Left ventricle myocardium inferior (tissue), 1 donor: ENCODE data around the gene PTCD1. TPM values are rescaled to one million over a fixed set of nuclear protein-coding genes. Genes with fewer than 3 reads are reported as not detected.

Source experiments
- DNase-seq: peaks from one replicate; pipeline ENCODE4 v3.0.0-alpha.2; 2020
- H3K27ac ChIP-seq: fragments of 200-600 bp; replicated peaks from 2 replicates; pipeline ENCODE4 v1.8.0; 2021
- H3K27me3 ChIP-seq: fragments of 200-600 bp; 2 replicates; pipeline ENCODE4 v1.8.0; 2021; ENCODE audit warnings: low read depth
- H3K36me3 ChIP-seq: fragments of 200-600 bp; 2 replicates; pipeline ENCODE4 v1.8.0; 2021
- H3K4me1 ChIP-seq: fragments of 200-600 bp; 2 replicates; pipeline ENCODE4 v1.8.0; 2021
- H3K4me3 ChIP-seq: fragments of 200-600 bp; 2 replicates; pipeline ENCODE4 v1.8.0; 2021; ENCODE audit warnings: mild to moderate bottlenecking, moderate library complexity
- H3K9me3 ChIP-seq: fragments of 200-600 bp; replicated peaks from 2 replicates; pipeline ENCODE4 v1.8.0; 2021
- CTCF ChIP-seq: fragments of 200-600 bp; IDR thresholded peaks from 2 replicates; pipeline ENCODE4 v1.8.0; 2021; ENCODE audit warnings: antibody characterized with exemption, mild to moderate bottlenecking, borderline replicate concordance
- intact Hi-C: fragments of 100-400 bp; cut with micrococcal nuclease; formaldehyde crosslinking; loops from one replicate; pipeline ENCODE4 v1.11.0; 2022
- total RNA-seq: library from RNA; stranded (reverse); fragmentation: NEBNext Ultra II Directional; extraction: Animal tissue kit (Norgen Biotek cat#: 25700); gene quantifications from one replicate; pipeline ENCODE4 v1.2.1, GENCODE V29; 2021
- donor health status: DM: no; HTN: yes; CAD: no; lungs with severe emphysema.

Gene PTCD1
- total RNA-seq, 1 donor from 2014 or later, result 4.3 TPM

DNA sequence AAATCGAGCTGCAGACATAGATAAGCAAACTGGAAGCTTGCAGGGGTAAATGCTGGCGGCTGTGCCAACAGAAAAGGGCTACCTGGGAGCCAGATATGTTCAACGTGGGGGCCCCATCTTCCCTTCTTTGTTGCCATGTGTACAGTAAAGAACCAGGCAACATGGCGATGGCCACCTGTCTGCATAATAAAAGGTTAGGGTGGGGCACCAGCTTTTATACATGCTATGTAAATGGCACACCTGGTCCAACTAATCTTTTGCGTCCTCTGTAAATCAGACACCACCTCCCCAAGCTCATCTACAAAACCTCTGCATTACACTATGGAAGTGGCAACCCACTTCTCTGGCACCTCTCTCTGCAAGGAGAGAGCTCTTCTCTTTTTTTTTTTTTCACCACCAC is 16.0 kb downstream of the PTCD1 start:
- no peaks in the 10 kb centered on the region for H3K9me3 ChIP-seq
- TF ChIP-seq CTCF, result no peak
- no peaks in the 10 kb centered on the region for H3K4me1 ChIP-seq
- H3K4me3 ChIP-seq, result no peak overlapping the region
- peaks cover 64% of the 10 kb centered on the region for H3K36me3 ChIP-seq
- intact Hi-C loops, result no loop called here
- no peaks in the 10 kb centered on the region for H3K27me3 ChIP-seq
- DNase-seq, result no peak
- no peak overlapping the region for H3K27ac ChIP-seq

GRCh38 chr7:99422186-99422585 is 16.4 kb downstream of the PTCD1 start:
- intact Hi-C loops, result no loop called here
- no peak overlapping the region for H3K27ac ChIP-seq
- no peaks in the 10 kb centered on the region for H3K9me3 ChIP-seq
- no peak for DNase-seq
- no peak for TF ChIP-seq CTCF
- H3K36me3 ChIP-seq, result peaks cover 68% of the 10 kb centered on the region
- H3K4me3 ChIP-seq, result no peak overlapping the region
- no peaks in the 10 kb centered on the region for H3K4me1 ChIP-seq
- H3K27me3 ChIP-seq, result no peaks in the 10 kb centered on the region

DNA sequence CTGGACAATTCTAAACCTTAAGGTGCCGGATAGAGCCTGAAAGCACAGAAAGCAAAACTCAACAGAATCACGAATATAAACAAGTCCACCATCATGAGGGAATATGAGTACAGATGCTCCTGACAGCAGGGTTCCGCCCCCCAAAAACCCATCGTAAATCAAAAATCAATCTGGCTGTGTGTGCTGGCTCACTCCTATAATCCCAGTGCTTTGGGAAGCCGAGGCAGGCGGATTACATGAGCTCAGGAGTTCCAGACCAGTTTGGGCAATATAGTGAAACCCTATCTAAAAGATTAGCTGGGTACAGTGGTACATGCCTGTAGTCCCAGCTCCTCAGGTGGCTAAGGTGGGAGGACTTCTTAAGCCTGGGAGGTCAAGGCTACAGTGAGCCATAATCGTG is 17.6 kb downstream of the PTCD1 start:
- intact Hi-C loops, result no loop called here
- no peaks in the 10 kb centered on the region for H3K4me1 ChIP-seq
- no peak overlapping the region for H3K4me3 ChIP-seq
- TF ChIP-seq CTCF, result no peak
- H3K9me3 ChIP-seq, result no peaks in the 10 kb centered on the region
- no peaks in the 10 kb centered on the region for H3K27me3 ChIP-seq
- no peak overlapping the region for H3K27ac ChIP-seq
- DNase-seq, result no peak
- H3K36me3 ChIP-seq, result peaks cover 80% of the 10 kb centered on the region

DNA sequence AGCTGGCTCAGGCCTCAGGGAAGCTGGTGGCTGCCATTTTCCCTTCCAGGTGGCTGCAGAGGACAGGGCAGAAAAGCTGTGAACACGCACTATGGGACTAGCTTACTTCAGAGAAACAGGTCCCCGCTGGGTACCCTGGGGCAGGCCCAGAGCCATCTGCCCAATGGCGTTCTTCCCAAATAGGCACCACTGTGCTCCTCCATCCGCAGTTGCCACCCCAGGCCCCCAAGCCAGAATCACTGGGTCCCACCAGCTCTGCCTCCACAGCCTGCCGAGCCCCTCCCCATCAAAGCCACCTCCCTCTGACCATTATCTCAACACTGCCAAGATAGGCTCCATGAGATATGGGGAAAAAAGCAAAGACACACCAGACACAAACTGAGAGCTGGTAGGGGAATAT is 18.4 kb downstream of the PTCD1 start:
- peaks cover 84% of the 10 kb centered on the region for H3K36me3 ChIP-seq
- no peak overlapping the region for H3K4me3 ChIP-seq
- H3K4me1 ChIP-seq, result no peaks in the 10 kb centered on the region
- intact Hi-C loops, result no loop called here
- no peaks in the 10 kb centered on the region for H3K27me3 ChIP-seq
- H3K27ac ChIP-seq, result no peak overlapping the region
- DNase-seq, result no peak
- no peaks in the 10 kb centered on the region for H3K9me3 ChIP-seq
- no peak for TF ChIP-seq CTCF

DNA sequence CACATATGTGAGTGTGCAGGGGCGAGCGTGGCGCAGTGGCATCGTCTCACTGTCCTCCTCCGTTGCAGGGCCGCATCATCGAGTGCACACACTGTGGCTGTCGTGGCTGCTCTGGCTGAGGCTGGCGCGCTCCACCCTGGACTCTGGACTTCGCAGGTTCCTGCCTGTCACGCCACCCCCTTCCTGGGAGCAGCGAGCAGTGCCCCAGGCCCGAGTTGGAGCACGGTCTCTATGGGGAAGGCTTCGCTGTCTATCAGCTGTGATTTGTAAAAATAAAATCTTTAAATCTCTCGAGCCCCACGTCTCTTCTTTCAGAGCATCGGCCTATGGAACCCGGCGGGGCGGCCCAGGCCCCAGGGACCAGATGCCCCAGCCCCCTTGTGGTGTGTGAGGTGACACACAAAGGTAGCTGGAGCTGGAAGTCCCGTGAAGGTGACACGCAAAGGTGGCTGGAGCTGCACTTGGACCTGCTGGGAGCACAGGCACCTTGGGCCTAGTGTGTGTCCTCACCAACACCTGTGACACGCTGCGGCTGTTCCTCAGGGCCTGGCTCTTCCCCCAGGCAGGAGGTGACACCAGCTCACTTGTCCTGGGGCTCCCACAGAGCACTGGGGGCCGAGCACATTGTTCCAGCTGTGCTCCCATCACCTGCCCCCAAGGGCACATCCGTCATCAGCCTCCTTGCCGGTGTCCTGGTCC is 19.1 kb downstream of the PTCD1 start:
- intact Hi-C loops, result no loop called here
- no peak for TF ChIP-seq CTCF
- Histone ChIP-seq H3K4me3 (no peak overlapping the region), H3K27me3 (no peaks in the 10 kb centered on the region), H3K27ac (no peak overlapping the region), H3K36me3 (peaks cover 84% of the 10 kb centered on the region), H3K9me3 (no peaks in the 10 kb centered on the region), H3K4me1 (no peaks in the 10 kb centered on the region)
- no peak for DNase-seq
